Cardiac fibroblast (primary cell): ENCODE data around the gene ZBTB6.

Experiments used
- DNase-seq, 2 donors: peaks; one replicate each; pipeline versions ENCODE4 v3.0.0 to v3.0.0-alpha.2; 2010; ENCODE audit warnings: low read depth in 2 of 2
- H3K4me3 ChIP-seq, 2 donors: replicated peaks in 1 of 2; 1 replicate in 1 of 2; 2 replicates in 1 of 2; pipeline ENCODE4 v1.5.1; 2011; ENCODE audit warnings: low read depth in 2 of 2, low read length in 2 of 2, mild to moderate bottlenecking in 2 of 2, moderate library complexity in 1 of 2
- CTCF ChIP-seq: IDR thresholded peaks from one replicate; pipeline ENCODE4 v1.5.1; 2011; ENCODE audit warnings: low read depth, mild to moderate bottlenecking, low read length, inconsistent platforms

Gene ZBTB6

GRCh38 chr9:122949696-122950095 is 36.6 kb upstream of the ZBTB6 start:
- TF ChIP-seq CTCF, result no peak
- peak in 1 of 2 donors; percentile 36 for DNase-seq

DNA sequence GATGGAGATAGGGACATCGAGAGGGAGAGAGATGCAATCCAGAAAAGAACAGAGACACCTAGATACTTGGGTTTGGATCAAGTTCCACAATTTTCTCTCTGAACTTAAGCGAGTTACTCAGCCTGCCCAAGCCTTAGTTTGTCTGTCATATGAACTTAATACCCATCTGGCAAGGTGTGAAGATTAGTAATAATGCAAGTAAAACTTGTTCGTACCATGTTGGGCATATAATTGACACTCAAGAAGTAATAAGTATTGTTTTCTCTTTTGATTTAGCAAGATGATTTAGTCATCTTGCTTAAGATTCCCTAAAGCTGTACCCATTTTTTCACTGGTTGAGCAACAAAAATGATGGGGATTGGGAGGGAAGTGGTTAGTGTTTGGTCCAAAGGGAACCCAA is 35.2 kb upstream of the ZBTB6 start:
- DNase-seq, result no peak
- H3K4me3 ChIP-seq, result no peak overlapping the region
- TF ChIP-seq CTCF, result no peak

More at GRCh38 chr9:122949696-122950095, 36.6 kb upstream of the ZBTB6 start:
- no peak overlapping the region for H3K4me3 ChIP-seq

DNA sequence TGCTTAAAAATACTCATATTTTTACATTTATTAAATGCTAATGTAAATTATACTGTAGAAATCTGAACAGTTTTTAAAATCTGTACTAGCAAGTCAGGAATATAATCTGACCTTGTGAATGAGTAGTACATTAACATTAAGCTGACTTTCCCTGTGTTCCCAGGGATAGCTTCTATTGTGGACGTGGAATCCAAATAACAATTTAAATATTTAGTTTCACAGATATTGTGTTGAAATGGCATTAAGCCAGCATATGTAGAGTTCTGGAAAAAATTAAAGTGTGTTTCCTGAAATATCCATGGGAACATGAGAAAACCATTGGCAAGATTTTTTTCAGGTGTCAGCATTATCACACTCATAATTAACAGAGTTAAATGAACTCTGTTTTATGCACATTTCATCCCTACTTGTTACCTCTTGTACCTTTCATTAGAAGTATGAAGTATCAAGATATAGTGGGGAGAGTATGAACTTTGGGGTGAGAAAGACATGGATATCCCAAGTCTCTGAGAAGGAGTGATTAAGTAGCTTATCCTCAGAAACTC is 33.4 kb upstream of the ZBTB6 start:
- TF ChIP-seq CTCF, result no peak
- no peak for DNase-seq
- no peak overlapping the region for H3K4me3 ChIP-seq

DNA sequence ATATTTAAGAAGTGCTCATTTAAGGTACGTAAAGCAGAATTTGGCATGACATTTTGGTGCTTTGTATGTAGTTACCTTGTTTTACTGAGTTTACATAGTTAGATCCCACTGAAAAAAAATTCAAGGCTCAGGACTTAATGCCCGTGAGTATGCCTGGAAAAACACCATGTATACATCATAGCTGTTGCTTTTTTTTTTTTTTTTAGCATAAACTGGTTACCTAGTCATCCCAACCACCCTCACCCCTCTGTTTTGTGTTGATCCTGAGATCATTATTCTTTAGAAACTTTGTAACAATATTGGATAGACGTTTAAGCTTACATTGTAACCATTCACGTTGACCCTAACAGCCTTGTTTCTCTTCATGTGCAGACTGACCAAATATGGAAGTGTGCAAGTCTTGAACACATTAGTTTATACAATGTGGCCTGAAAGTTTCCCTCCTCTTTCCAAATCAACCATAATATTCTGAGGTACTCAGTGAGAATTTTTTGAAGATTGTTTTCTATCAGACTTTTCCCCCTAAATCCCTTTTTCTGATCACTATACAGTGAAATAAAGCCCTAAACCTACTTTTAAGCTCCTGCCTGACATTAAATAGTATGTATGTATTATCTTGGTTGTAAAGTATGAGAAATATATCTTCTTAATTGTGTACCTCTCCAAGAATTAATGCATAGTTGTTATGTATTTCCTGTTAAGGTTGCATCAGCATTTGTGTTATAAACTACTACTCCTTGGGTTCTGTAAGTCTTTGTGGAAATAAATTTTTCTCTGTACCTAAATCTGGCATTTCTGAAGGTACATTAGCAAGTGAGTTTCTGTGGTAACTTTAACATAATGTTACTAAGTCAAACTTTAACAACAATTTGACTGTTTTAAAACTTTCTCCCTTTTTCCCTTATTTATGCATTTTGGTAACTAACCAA is 32.1 kb upstream of the ZBTB6 start:
- DNase-seq, result no peak
- no peak for TF ChIP-seq CTCF
- H3K4me3 ChIP-seq, result no peak overlapping the region

DNA sequence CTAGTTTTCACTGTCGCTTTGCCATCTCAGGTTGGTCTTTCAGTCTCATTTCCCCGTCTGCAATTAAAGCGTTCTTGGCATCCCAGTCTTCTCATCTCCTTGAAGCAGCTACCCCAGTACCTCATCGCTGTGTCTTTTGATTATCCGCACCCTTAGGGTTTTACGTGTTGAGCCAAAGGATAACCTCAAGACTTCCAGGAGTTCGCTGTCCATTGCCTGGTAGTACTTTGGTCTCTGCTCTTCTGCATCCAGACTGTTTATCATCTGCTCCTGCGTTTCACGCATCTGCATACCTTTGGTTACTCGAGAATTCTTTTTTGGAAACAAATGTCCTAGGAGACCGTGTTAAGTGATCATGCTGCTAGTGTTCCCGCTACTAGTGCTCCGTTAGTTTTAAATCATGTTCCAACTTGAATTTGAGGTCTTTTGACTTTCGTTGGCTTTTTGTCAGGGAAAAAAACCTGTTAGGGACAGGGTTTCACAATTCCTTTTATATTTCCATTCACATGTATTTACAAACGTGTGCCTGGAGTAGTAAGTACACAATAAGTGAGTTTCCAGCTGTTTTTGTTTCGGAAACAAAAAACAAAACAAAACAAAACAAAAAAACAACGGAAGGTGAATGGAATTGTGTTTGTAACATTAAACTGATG is 28.6 kb upstream of the ZBTB6 start:
- TF ChIP-seq CTCF, result no peak
- peak overlapping the region; percentile 87 to 92 for H3K4me3 ChIP-seq
- peak; percentile 51 to 64 for DNase-seq

DNA sequence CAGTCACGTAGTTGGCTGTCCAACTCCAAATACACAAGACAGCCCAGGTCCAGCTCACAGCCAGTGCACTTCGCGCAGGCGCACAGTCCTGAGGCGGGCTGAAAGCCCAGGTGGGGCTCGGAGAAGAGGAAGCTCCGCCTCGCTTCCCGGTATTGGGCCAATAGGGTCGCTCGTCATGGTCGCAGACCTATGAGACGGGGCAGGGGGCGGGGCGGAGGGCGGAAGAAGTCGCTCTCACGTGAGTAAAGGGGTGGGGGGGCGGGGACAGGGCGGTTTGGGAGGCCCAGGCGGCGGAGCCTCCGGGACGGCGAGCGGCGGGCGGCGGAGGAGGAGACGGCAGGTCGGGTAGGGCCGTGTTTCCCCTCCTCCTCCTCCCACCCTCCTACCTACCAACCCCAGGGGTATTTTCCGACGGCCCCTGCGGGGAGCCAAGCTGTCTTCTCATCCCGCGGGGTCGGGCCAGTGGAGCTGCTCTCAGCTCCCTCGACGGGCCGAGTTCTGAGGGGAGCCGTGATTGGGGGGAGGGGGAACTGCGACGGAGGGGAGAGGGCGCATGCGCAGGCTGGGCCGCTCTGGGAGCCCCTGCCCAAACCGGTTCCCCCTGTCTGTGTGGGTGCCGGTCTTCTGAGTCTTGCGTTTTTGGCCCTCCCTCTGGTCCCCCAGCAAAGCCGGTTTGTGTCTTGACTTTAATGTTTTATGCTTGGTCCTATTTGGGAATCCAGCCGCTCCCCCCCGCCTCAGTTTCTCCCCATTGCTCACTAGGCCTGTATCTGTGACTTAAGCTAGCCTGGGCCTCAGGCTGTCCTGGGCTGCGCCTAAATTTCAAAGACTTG is 27.8 kb upstream of the ZBTB6 start, which contains the start of gene RABGAP1:
TSS of gene RABGAP1 (plus strand) at position 272 of the 833 bp plus-strand sequence. CDS start 16,040 bp downstream, outside the sequence.
- no peak for TF ChIP-seq CTCF
- peak within 1 kb of the TSS; percentile 87 to 92 for H3K4me3 ChIP-seq
- DNase-seq, result peak; percentile 98 to 99
